HCT116 (cell line): ENCODE results near the gene CADM3.

Experiments
- EGR1 ChIP-seq: IDR thresholded peaks from 2 replicates; pipeline ENCODE4 v1.6.1; 2012; ENCODE audit warnings: low read depth
- EZH2 ChIP-seq: fragments of 200-600 bp; sonication (generic); IDR thresholded peaks from 2 replicates; pipeline ENCODE4 v1.6.1; 2017; ENCODE audit warnings: antibody characterized with exemption, mixed run types
- FOSL1 ChIP-seq: IDR thresholded peaks from 2 replicates; pipeline ENCODE4 v1.6.1; 2012; ENCODE audit warnings: low read depth
- JUND ChIP-seq: IDR thresholded peaks from 2 replicates; pipeline ENCODE4 v1.6.1; 2012
- POLR2A ChIP-seq: IDR thresholded peaks from 2 replicates; pipeline ENCODE4 v1.7.0; 2011; ENCODE audit warnings: borderline replicate concordance; ENCODE audit not compliant: insufficient read depth, insufficient read length; ENCODE audit errors: extremely low read depth
- POLR2AphosphoS5 ChIP-seq: IDR thresholded peaks from 2 replicates; pipeline ENCODE4 v1.6.1; 2011; ENCODE audit warnings: mild to moderate bottlenecking, low read depth, low read length, moderate library complexity
- RAD21 ChIP-seq: IDR thresholded peaks from 2 replicates; pipeline ENCODE4 v1.6.1; 2012; ENCODE audit warnings: low read depth, mild to moderate bottlenecking
- SIN3A ChIP-seq: IDR thresholded peaks from 2 replicates; pipeline ENCODE4 v1.6.1; 2012; ENCODE audit warnings: low read depth
- SRF ChIP-seq: IDR thresholded peaks from 2 replicates; pipeline ENCODE4 v1.6.1; 2012; ENCODE audit warnings: low read depth
- ZFX ChIP-seq: fragments of 450-650 bp; IDR thresholded peaks from 2 replicates; pipeline ENCODE4 v1.6.1; 2017
- ZNF274 ChIP-seq: fragments of 200-500 bp; sonication (Bioruptor generic); IDR thresholded peaks from 2 replicates; pipeline ENCODE4 v1.6.1; 2014; ENCODE audit warnings: mild to moderate bottlenecking, low read depth, low read length, inconsistent platforms
- TF ChIP-seq, protein P1 (sequence below), 3 experiments: fragments of 200-600 bp in 1 of 3; sonication (generic) in 1 of 3; IDR thresholded peaks in 2 of 3; conservative IDR thresholded peaks in 1 of 3; 2 replicates each; pipeline ENCODE4 v1.5.1; 2012 to 2017; ENCODE audit warnings: low read depth in 2 of 3, low read length in 2 of 3, antibody characterized with exemption in 1 of 3, borderline replicate concordance in 1 of 3, control low read depth in 1 of 3, mild to moderate bottlenecking in 1 of 3, mixed read lengths in 1 of 3, mixed run types in 1 of 3, moderate library complexity in 1 of 3; ENCODE audit not compliant: insufficient read depth in 1 of 3
- TF ChIP-seq, protein P2 (sequence below): IDR thresholded peaks from 2 replicates; pipeline ENCODE4 v1.6.1; 2012; ENCODE audit warnings: low read depth
- TF ChIP-seq, protein P3 (sequence below): IDR thresholded peaks from 2 replicates; pipeline ENCODE4 v1.6.1; 2012

DNA sequence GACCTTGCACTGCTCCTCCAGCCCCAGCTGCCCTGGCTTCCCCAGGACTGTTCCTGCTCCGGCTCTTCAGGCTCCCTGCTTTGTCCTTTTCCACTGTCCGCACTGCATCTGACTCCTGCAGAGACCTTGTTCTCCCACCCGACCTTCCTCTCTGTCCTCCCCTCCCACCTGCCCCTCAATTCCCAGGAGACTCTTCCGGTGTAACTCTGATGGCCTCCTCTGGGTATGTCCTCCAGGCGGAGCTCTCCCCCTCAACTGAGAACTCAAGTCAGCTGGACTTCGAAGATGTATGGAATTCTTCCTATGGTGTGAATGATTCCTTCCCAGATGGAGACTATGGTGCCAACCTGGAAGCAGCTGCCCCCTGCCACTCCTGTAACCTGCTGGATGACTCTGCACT, 33.8 kb downstream of the CADM3 start:
- no peak for TF ChIP-seq FOSL1
- TF ChIP-seq, protein P1, sequence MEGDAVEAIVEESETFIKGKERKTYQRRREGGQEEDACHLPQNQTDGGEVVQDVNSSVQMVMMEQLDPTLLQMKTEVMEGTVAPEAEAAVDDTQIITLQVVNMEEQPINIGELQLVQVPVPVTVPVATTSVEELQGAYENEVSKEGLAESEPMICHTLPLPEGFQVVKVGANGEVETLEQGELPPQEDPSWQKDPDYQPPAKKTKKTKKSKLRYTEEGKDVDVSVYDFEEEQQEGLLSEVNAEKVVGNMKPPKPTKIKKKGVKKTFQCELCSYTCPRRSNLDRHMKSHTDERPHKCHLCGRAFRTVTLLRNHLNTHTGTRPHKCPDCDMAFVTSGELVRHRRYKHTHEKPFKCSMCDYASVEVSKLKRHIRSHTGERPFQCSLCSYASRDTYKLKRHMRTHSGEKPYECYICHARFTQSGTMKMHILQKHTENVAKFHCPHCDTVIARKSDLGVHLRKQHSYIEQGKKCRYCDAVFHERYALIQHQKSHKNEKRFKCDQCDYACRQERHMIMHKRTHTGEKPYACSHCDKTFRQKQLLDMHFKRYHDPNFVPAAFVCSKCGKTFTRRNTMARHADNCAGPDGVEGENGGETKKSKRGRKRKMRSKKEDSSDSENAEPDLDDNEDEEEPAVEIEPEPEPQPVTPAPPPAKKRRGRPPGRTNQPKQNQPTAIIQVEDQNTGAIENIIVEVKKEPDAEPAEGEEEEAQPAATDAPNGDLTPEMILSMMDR (IDR thresholded peaks at IDR 0.05 in 2 of 3, conservative IDR thresholded peaks at IDR 0.05 in 1 of 3; ENCODE audit: borderline replicate concordance in 1 of 3, insufficient read depth in 1 of 3, low read depth in 2 of 3, low read length in 2 of 3): no peak
- no peak for TF ChIP-seq ZFX
- no peak for TF ChIP-seq EZH2
- no peak for TF ChIP-seq JUND
- TF ChIP-seq, protein P2, sequence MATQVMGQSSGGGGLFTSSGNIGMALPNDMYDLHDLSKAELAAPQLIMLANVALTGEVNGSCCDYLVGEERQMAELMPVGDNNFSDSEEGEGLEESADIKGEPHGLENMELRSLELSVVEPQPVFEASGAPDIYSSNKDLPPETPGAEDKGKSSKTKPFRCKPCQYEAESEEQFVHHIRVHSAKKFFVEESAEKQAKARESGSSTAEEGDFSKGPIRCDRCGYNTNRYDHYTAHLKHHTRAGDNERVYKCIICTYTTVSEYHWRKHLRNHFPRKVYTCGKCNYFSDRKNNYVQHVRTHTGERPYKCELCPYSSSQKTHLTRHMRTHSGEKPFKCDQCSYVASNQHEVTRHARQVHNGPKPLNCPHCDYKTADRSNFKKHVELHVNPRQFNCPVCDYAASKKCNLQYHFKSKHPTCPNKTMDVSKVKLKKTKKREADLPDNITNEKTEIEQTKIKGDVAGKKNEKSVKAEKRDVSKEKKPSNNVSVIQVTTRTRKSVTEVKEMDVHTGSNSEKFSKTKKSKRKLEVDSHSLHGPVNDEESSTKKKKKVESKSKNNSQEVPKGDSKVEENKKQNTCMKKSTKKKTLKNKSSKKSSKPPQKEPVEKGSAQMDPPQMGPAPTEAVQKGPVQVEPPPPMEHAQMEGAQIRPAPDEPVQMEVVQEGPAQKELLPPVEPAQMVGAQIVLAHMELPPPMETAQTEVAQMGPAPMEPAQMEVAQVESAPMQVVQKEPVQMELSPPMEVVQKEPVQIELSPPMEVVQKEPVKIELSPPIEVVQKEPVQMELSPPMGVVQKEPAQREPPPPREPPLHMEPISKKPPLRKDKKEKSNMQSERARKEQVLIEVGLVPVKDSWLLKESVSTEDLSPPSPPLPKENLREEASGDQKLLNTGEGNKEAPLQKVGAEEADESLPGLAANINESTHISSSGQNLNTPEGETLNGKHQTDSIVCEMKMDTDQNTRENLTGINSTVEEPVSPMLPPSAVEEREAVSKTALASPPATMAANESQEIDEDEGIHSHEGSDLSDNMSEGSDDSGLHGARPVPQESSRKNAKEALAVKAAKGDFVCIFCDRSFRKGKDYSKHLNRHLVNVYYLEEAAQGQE: no peak
- TF ChIP-seq SIN3A: no peak
- TF ChIP-seq POLR2A: no peak
- no peak for TF ChIP-seq ZNF274
- TF ChIP-seq, protein P3, sequence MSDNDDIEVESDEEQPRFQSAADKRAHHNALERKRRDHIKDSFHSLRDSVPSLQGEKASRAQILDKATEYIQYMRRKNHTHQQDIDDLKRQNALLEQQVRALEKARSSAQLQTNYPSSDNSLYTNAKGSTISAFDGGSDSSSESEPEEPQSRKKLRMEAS: no peak
- TF ChIP-seq SRF: no peak
- TF ChIP-seq POLR2AphosphoS5: no peak
- no peak for TF ChIP-seq EGR1
- no peak for TF ChIP-seq RAD21
